Measurements from ENCODE around the gene SLK.

DNA sequence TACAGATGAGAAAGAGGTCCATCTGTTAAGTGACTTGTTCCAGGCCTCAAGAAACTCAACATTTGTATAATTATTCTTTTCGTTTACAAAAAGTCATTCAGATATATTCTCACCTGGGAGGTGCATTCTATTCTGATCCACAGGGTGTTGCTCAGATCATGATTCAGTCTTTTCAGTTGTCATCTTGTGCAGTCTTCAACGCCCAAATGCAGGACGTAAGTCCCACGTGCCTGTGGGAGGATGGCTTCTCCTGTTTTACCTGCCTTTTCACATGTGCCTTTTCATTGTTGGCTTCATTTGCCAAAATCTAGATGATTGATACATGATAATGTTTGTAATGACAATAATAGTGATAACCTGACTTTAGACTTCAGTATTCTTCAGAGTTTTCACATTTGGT lies 46.5 kb downstream of the SLK start:
- TF ChIP-seq POLR2A (IDR thresholded peaks at IDR 0.05; ENCODE audit: low read length): no peak
- no peak for TF ChIP-seq GATA1 (IDR thresholded peaks at IDR 0.05; ENCODE audit: low read depth, low read length)
